ENCODE results near the gene ZNF563. TPM values are rescaled to one million over a fixed set of nuclear protein-coding genes. Genes with fewer than 3 reads are reported as not detected.
"Not testable (repeated sequence)": the region's sequence is repeated elsewhere in the genome, so short reads cannot be mapped to it uniquely, and the experiment has no call there.

ZNF563 gene
- total and polyA plus RNA-seq, 10 donors, result 1.6 to 9.6 (median 4.0) TPM

- H3K4me3 ChIP-seq, result no peak overlapping the region
- WGBS, 5 donors, result 89 to 97% (median 93%) methylated on average over 1 of the region's 1 CpG
- H3K9me3 ChIP-seq, result peaks cover 0 to 52% (median 31%) of the 10 kb centered on the region in 8 donors
- H3K27ac ChIP-seq, result no peak overlapping the region
- intact Hi-C loops (cut with DNase I; ENCODE audit: low total_unique reads), result no loop called here
- no peaks in the 10 kb centered on the region for H3K4me1 ChIP-seq
- DNase-seq, result no peak
- no peaks in the 10 kb centered on the region for H3K27me3 ChIP-seq (replicated peaks in 1 of 7)
- TF ChIP-seq POLR2AphosphoS5 (IDR thresholded peaks at IDR 0.05) (no peak), POLR2A (IDR thresholded peaks at IDR 0.05) (no peak), CTCF (IDR thresholded peaks at IDR 0.05 in 8 of 11, conservative IDR thresholded peaks at IDR 0.05 in 3 of 11) (no peak)
- H3K36me3 ChIP-seq, result peaks cover 0 to under 1% (median 0%) of the 10 kb centered on the region in 6 donors
Observed at GRCh38 chr19:12374026-12374425, 40.6 kb upstream of the ZNF563 start.

GRCh38 chr19:12365236-12366162, 32.1 kb upstream of the ZNF563 start, which contains the start of gene ZNF442:
Gene ZNF442, minus strand, starts transcription at chr19:12365683. Its CDS starts 2,052 bp downstream, at chr19:12363631.
- peak; percentile 95 for DNase-seq
- peak within 1 kb of the TSS; percentile 68 to 87 (median 71) for H3K4me3 ChIP-seq
- peak; percentile 87 to 96 (median 89) for TF ChIP-seq POLR2AphosphoS5 (IDR thresholded peaks at IDR 0.05)
- TF ChIP-seq POLR2A (IDR thresholded peaks at IDR 0.05), result peak in 2 of 3 donors; percentile 15 to 73
- TF ChIP-seq CTCF (IDR thresholded peaks at IDR 0.05 in 8 of 11, conservative IDR thresholded peaks at IDR 0.05 in 3 of 11), result peak; percentile 15 to 71 (median 59)
- WGBS, 5 donors, result 0 to 1% (median 1%) methylated on average over 7 to 51 of the region's 51 CpGs
- H3K4me1 ChIP-seq, result peaks cover 8 to 27% (median 16%) of the 10 kb centered on the region in 6 donors
- H3K9me3 ChIP-seq, result peaks cover 0 to 18% (median 0%) of the 10 kb centered on the region in 8 donors
- peak within 1 kb of the TSS in 7 of 8 donors; percentile 79 to 88 (median 83) for H3K27ac ChIP-seq
- H3K36me3 ChIP-seq, result no peaks in the 10 kb centered on the region
- intact Hi-C loops (cut with DNase I; ENCODE audit: low total_unique reads), result no loop called here
- H3K27me3 ChIP-seq (replicated peaks in 1 of 7), result no peaks in the 10 kb centered on the region

GRCh38 chr19:12364391-12365235, 31.2 kb upstream of the ZNF563 start:
- peaks cover 0 to 21% (median 0%) of the 10 kb centered on the region in 8 donors for H3K9me3 ChIP-seq
- H3K36me3 ChIP-seq, result no peaks in the 10 kb centered on the region
- WGBS, 5 donors, result 9 to 14% (median 10%) methylated on average over 21 to 28 of the region's 28 CpGs

GRCh38 chr19:12362236-12362635, 28.8 kb upstream of the ZNF563 start:
- H3K27me3 ChIP-seq (replicated peaks in 1 of 7); intact Hi-C loops (cut with DNase I; ENCODE audit: low total_unique reads); DNase-seq; H3K27ac ChIP-seq; H3K36me3 ChIP-seq; H3K4me3 ChIP-seq: not testable (repeated sequence)
- WGBS, 5 donors, result 93 to 97% (median 95%) methylated on average over 12 to 30 of the region's 30 CpGs
- Histone ChIP-seq H3K9me3 (peaks cover 0 to 35% (median 10%) of the 10 kb centered on the region in 8 donors), H3K4me1 (peaks cover 8 to 27% (median 16%) of the 10 kb centered on the region in 6 donors)

More at GRCh38 chr19:12364391-12365235, 31.2 kb upstream of the ZNF563 start:
- intact Hi-C loops (cut with DNase I; ENCODE audit: low total_unique reads), result no loop called here
- H3K27ac ChIP-seq, result peak overlapping the region in 7 of 8 donors; percentile 79 to 88 (median 83)
- peaks cover 8 to 27% (median 16%) of the 10 kb centered on the region in 6 donors for H3K4me1 ChIP-seq
- peak; percentile 73 for DNase-seq
- H3K27me3 ChIP-seq (replicated peaks in 1 of 7), result no peaks in the 10 kb centered on the region
- peak overlapping the region; percentile 68 to 87 (median 71) for H3K4me3 ChIP-seq
- TF ChIP-seq POLR2A (IDR thresholded peaks at IDR 0.05) (no peak), POLR2AphosphoS5 (IDR thresholded peaks at IDR 0.05) (no peak), CTCF (IDR thresholded peaks at IDR 0.05 in 8 of 11, conservative IDR thresholded peaks at IDR 0.05 in 3 of 11) (no peak)

All from spleen (tissue), 11 donors.